CD14-positive monocyte (primary cell): ENCODE measurements around the gene FAM171A1. TPM values are rescaled to one million over a fixed set of nuclear protein-coding genes. Genes with fewer than 3 reads are reported as not detected.

Experiments
- DNase-seq, 3 donors: peaks; one replicate each; pipeline ENCODE4 v3.0.0-alpha.2; 2011 to 2022
- H2AFZ ChIP-seq: 2 replicates; pipeline ENCODE4 v1.6.0; 2012; ENCODE audit warnings: mild to moderate bottlenecking, low read depth, low read length, inconsistent platforms; ENCODE audit not compliant: insufficient read depth, poor library complexity, severe bottlenecking
- H3K27ac ChIP-seq, 2 donors: 1 replicate in 1 of 2; 2 replicates in 1 of 2; pipeline ENCODE4 v1.5.1; 2012 to 2013; ENCODE audit warnings: low read length in 2 of 2, control low read depth in 1 of 2, inconsistent platforms in 1 of 2, low read depth in 1 of 2, mild to moderate bottlenecking in 1 of 2
- H3K27me3 ChIP-seq, 2 donors: one replicate each; pipeline versions ENCODE4 v1.6.0 to v1.6.1; 2011 to 2013; ENCODE audit warnings: low read length in 2 of 2; ENCODE audit not compliant: control insufficient read depth in 2 of 2, insufficient read depth in 2 of 2
- H3K36me3 ChIP-seq, 2 donors: replicated peaks in 1 of 2; 1 replicate in 1 of 2; 2 replicates in 1 of 2; pipeline versions ENCODE4 v1.5.1 to v1.6.1; 2012 to 2013; ENCODE audit warnings: low read length in 2 of 2, control low read depth in 1 of 2, inconsistent platforms in 1 of 2, mild to moderate bottlenecking in 1 of 2; ENCODE audit not compliant: insufficient read depth in 2 of 2, control insufficient read depth in 1 of 2
- H3K4me1 ChIP-seq, 2 donors: 1 replicate in 1 of 2; 2 replicates in 1 of 2; pipeline versions ENCODE4 v1.5.1 to v1.6.1; 2012 to 2013; ENCODE audit warnings: low read length in 2 of 2, control low read depth in 1 of 2, inconsistent platforms in 1 of 2, mild to moderate bottlenecking in 1 of 2, moderate library complexity in 1 of 2; ENCODE audit not compliant: insufficient read depth in 2 of 2, control insufficient read depth in 1 of 2
- H3K4me2 ChIP-seq: replicated peaks from 2 replicates; pipeline ENCODE3; 2012; ENCODE audit warnings: low read length, moderate library complexity, mild to moderate bottlenecking; ENCODE audit not compliant: poor library complexity, severe bottlenecking; ENCODE audit errors: extremely low read depth
- H3K4me3 ChIP-seq, 3 experiments: fragments of 200-600 bp in 1 of 3; sonication (generic) in 1 of 3; replicated peaks in 1 of 3; 1 replicate in 2 of 3; 2 replicates in 1 of 3; pipeline ENCODE4 v1.5.1; 2011 to 2013; ENCODE audit warnings: low read length in 3 of 3, mild to moderate bottlenecking in 3 of 3, control low read depth in 2 of 3, low read depth in 2 of 3, inconsistent platforms in 1 of 3, moderate library complexity in 1 of 3
- H3K79me2 ChIP-seq: 2 replicates; pipeline ENCODE4 v1.6.0; 2012; ENCODE audit warnings: mild to moderate bottlenecking, control low read depth, inconsistent platforms, low read length, moderate library complexity; ENCODE audit not compliant: insufficient read depth
- H3K9ac ChIP-seq: 2 replicates; pipeline ENCODE4 v1.6.0; 2017; ENCODE audit warnings: low read length, mild to moderate bottlenecking; ENCODE audit not compliant: insufficient read depth, poor library complexity, severe bottlenecking
- H3K9me3 ChIP-seq, 2 donors: replicated peaks in 1 of 2; 1 replicate in 1 of 2; 2 replicates in 1 of 2; pipeline versions ENCODE4 v1.5.1 to v1.6.1; 2012 to 2013; ENCODE audit warnings: low read length in 2 of 2, control low read depth in 1 of 2; ENCODE audit not compliant: control insufficient read depth in 1 of 2, insufficient read depth in 1 of 2
- H4K20me1 ChIP-seq: 2 replicates; pipeline ENCODE4 v1.6.0; 2012; ENCODE audit warnings: mild to moderate bottlenecking, low read length, control low read depth, moderate library complexity; ENCODE audit not compliant: insufficient read depth
- H3K27ac Mint-ChIP-seq, 7 donors: one replicate each; pipeline ENCODE4 v1.8.0; 2020; ENCODE audit warnings: mild to moderate bottlenecking in 7 of 7, mixed read lengths in 7 of 7, moderate library complexity in 6 of 7, inconsistent platforms in 2 of 7
- H3K27me3 Mint-ChIP-seq, 3 donors: one replicate each; pipeline ENCODE4 v1.8.0; 2021 to 2022; ENCODE audit warnings: low read depth in 3 of 3, mild to moderate bottlenecking in 3 of 3, mixed read lengths in 3 of 3, moderate library complexity in 3 of 3, inconsistent platforms in 1 of 3
- H3K36me3 Mint-ChIP-seq, 2 donors: one replicate each; pipeline ENCODE4 v1.8.0; 2020; ENCODE audit warnings: mixed read lengths in 2 of 2, inconsistent platforms in 1 of 2, mild to moderate bottlenecking in 1 of 2
- H3K4me1 Mint-ChIP-seq: one replicate; pipeline ENCODE4 v1.8.0; 2020; ENCODE audit warnings: mild to moderate bottlenecking, mixed read lengths
- H3K4me3 Mint-ChIP-seq, 2 donors: one replicate each; pipeline ENCODE4 v1.8.0; 2020; ENCODE audit warnings: mild to moderate bottlenecking in 2 of 2, mixed read lengths in 2 of 2, moderate library complexity in 1 of 2
- H3K9me3 Mint-ChIP-seq, 7 donors: one replicate each; pipeline ENCODE4 v1.8.0; 2020 to 2022; ENCODE audit warnings: mixed read lengths in 7 of 7, mild to moderate bottlenecking in 6 of 7, moderate library complexity in 6 of 7, inconsistent platforms in 2 of 7
- CTCF ChIP-seq: fragments of 200-600 bp; IDR thresholded peaks from one replicate; pipeline ENCODE4 v1.8.0; 2022; ENCODE audit warnings: antibody characterized with exemption, mild to moderate bottlenecking
- WGBS: methylation state at CpG from one replicate; pipeline ENCODE4 v1.1.5; 2013; ENCODE audit warnings: missing lambda C conversion rate; ENCODE audit not compliant: insufficient coverage; 5-methylcytosine and 5-hydroxymethylcytosine counted together
- intact Hi-C, 2 donors: fragments of 100-400 bp; cut with micrococcal nuclease; formaldehyde crosslinking; loops; one replicate each; pipeline versions ENCODE4 v1.15.0 to v1.15.1; 2023
- polyA plus RNA-seq, 3 donors: library from polyadenylated mRNA; depleted of rRNA in 1 of 3; unstranded in 2 of 3; stranded (reverse) in 1 of 3; fragments of 300-500 nt in 2 of 3; fragments of >200 nt in 1 of 3; fragmentation: Illumina TruSeq in 2 of 3; gene quantifications; 1 replicate in 2 of 3; 2 replicates in 1 of 3; pipeline ENCODE4 v1.2.3, GENCODE V29; 2012 to 2021

Gene FAM171A1
- polyA plus RNA-seq, 3 donors, result not detected

- Histone ChIP-seq H2AFZ (no peak overlapping the region), H3K27ac (no peak overlapping the region), H3K4me2 (no peak overlapping the region), H3K36me3 (no peaks in the 10 kb centered on the region), H3K27me3 (no peaks in the 10 kb centered on the region), H3K79me2 (no peaks in the 10 kb centered on the region), H3K9ac (no peak overlapping the region), H3K4me3 (no peak overlapping the region), H3K9me3 (no peaks in the 10 kb centered on the region), H3K4me1 (no peaks in the 10 kb centered on the region), H4K20me1 (no peaks in the 10 kb centered on the region)
- H3K4me3 Mint-ChIP-seq, result peak overlapping the region in 1 of 2 donors; percentile 22
- H3K4me1 Mint-ChIP-seq, result no peaks in the 10 kb centered on the region
- intact Hi-C loops, result no loop called here
- H3K27ac Mint-ChIP-seq, result no peak overlapping the region
- TF ChIP-seq CTCF, result no peak
- peaks cover 2 to 13% (median 2%) of the 10 kb centered on the region in 3 donors for H3K27me3 Mint-ChIP-seq
- H3K36me3 Mint-ChIP-seq, result no peaks in the 10 kb centered on the region
- DNase-seq, result no peak
- no CpG with 5 or more reads among the region's 3 CpGs for WGBS
- peaks cover 7 to 22% (median 9%) of the 10 kb centered on the region in 7 donors for H3K9me3 Mint-ChIP-seq
Measured at GRCh38 chr10:15220445-15220844, 150.6 kb downstream of the FAM171A1 start.

DNA sequence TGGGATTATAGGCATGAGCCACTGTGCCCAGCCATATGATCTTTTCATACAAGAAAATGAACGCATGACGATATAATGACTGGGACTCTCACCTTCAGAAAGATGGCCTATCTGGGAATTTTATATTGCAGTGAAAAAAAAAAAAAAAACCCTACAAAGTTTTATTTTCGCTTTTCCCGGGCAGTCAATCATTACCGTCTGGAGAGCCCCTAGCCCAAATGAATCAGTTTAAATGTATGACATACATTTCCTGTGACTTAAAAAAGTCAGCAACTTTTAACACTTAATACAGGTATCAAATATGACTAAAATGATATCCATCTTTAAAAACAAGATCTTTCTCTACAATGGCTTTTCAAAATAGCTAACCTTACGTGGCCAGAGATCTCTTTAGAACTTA is 154.4 kb downstream of the FAM171A1 start:
- Mint-ChIP-seq H3K4me3 (no peak overlapping the region), H3K27me3 (peaks cover 2 to 18% (median 9%) of the 10 kb centered on the region in 3 donors), H3K9me3 (peaks cover 0 to 2% (median 0%) of the 10 kb centered on the region in 7 donors), H3K4me1 (no peaks in the 10 kb centered on the region), H3K27ac (no peak overlapping the region), H3K36me3 (no peaks in the 10 kb centered on the region)
- H3K4me2 ChIP-seq, result no peak overlapping the region
- no peak for DNase-seq
- no peaks in the 10 kb centered on the region for H3K9me3 ChIP-seq
- H3K4me3 ChIP-seq, result no peak overlapping the region
- no peak for TF ChIP-seq CTCF
- H3K36me3 ChIP-seq, result no peaks in the 10 kb centered on the region
- H2AFZ ChIP-seq, result no peak overlapping the region
- no peak overlapping the region for H3K9ac ChIP-seq
- no CpG with 5 or more reads among the region's 6 CpGs for WGBS
- H3K79me2 ChIP-seq, result no peaks in the 10 kb centered on the region
- intact Hi-C loops, result no loop called here
- H3K27me3 ChIP-seq, result no peaks in the 10 kb centered on the region
- H3K4me1 ChIP-seq, result no peaks in the 10 kb centered on the region
- no peaks in the 10 kb centered on the region for H4K20me1 ChIP-seq
- no peak overlapping the region for H3K27ac ChIP-seq
